ENCODE measurements around the gene DYNLL1.

- no peak for TF ChIP-seq FOXM1 (IDR thresholded peaks at IDR 0.05; ENCODE audit: borderline replicate concordance)
- TF ChIP-seq ZNF384 (IDR thresholded peaks at IDR 0.05) = no peak
- TF ChIP-seq FOXA1 (IDR thresholded peaks at IDR 0.05) = no peak
- no peak for TF ChIP-seq BHLHE40 (IDR thresholded peaks at IDR 0.05; ENCODE audit: borderline replicate concordance)
- TF ChIP-seq SP1 (IDR thresholded peaks at IDR 0.05) = no peak
- no peak for TF ChIP-seq FOXK2 (IDR thresholded peaks at IDR 0.05)
- TF ChIP-seq NFRKB (IDR thresholded peaks at IDR 0.05) = no peak
- TF ChIP-seq ARNT (IDR thresholded peaks at IDR 0.05) = no peak
- no peak for TF ChIP-seq LEF1 (IDR thresholded peaks at IDR 0.05; ENCODE audit: borderline replicate concordance)
- no peak for TF ChIP-seq SUZ12 (IDR thresholded peaks at IDR 0.05)
- TF ChIP-seq TARDBP (IDR thresholded peaks at IDR 0.05) = no peak
- TF ChIP-seq, protein P1, sequence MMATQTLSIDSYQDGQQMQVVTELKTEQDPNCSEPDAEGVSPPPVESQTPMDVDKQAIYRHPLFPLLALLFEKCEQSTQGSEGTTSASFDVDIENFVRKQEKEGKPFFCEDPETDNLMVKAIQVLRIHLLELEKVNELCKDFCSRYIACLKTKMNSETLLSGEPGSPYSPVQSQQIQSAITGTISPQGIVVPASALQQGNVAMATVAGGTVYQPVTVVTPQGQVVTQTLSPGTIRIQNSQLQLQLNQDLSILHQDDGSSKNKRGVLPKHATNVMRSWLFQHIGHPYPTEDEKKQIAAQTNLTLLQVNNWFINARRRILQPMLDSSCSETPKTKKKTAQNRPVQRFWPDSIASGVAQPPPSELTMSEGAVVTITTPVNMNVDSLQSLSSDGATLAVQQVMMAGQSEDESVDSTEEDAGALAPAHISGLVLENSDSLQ (IDR thresholded peaks at IDR 0.05) = no peak
These were observed 42.7 kb upstream of the DYNLL1 start for GRCh38 chr12:120453060-120453750.

Data from HEK293T (cell line).